ENCODE measurements around the gene LYZL6. TPM values are rescaled to one million over a fixed set of nuclear protein-coding genes. Genes with fewer than 3 reads are reported as not detected.

Gene LYZL6
- total RNA-seq, 3 donors from 2014 or later (not counting 1 experiment from before 2014, with no cell fraction given), result not detected

- Histone ChIP-seq H3K27me3 (ENCODE audit: control insufficient read depth, insufficient read depth, low read length) (no peaks in the 10 kb centered on the region), H3K4me1 (ENCODE audit: control insufficient read depth, insufficient read depth, low read length) (peaks cover 13% of the 10 kb centered on the region), H3K27ac (ENCODE audit: low read length) (no peak overlapping the region), H3K9me3 (ENCODE audit: control insufficient read depth, insufficient read depth, low read length) (no peaks in the 10 kb centered on the region), H3K4me3 (ENCODE audit: low read length) (no peak overlapping the region), H3K36me3 (ENCODE audit: control insufficient read depth, insufficient read depth, low read length) (no peaks in the 10 kb centered on the region)
- H3K9me3 Mint-ChIP-seq, result no peaks in the 10 kb centered on the region
- H3K36me3 Mint-ChIP-seq, result no peaks in the 10 kb centered on the region
- intact Hi-C loops (cut with micrococcal nuclease), result loop anchor here (2.0 kb wide), 1 partner anchor 93 kb away; no protein-coding TSS in a partner anchor
- H3K4me3 Mint-ChIP-seq, result no peak overlapping the region
- peaks cover 29 to 46% of the 10 kb centered on the region in 2 donors for H3K4me1 Mint-ChIP-seq
- no peaks in the 10 kb centered on the region for H3K27me3 Mint-ChIP-seq (ENCODE audit: low read depth in 2 of 2)
- TF ChIP-seq CTCF (IDR thresholded peaks at IDR 0.05), result no peak
- peak overlapping the region in 1 of 2 donors; percentile 18 for H3K27ac Mint-ChIP-seq
- no peak for ATAC-seq
- DNase-seq, result no peak
- WGBS (ENCODE audit: insufficient coverage), result 81% methylated on average over 10 of the region's 10 CpGs
Measured at GRCh38 chr17:35973333-35974260, 30.1 kb upstream of the LYZL6 start.

DNA sequence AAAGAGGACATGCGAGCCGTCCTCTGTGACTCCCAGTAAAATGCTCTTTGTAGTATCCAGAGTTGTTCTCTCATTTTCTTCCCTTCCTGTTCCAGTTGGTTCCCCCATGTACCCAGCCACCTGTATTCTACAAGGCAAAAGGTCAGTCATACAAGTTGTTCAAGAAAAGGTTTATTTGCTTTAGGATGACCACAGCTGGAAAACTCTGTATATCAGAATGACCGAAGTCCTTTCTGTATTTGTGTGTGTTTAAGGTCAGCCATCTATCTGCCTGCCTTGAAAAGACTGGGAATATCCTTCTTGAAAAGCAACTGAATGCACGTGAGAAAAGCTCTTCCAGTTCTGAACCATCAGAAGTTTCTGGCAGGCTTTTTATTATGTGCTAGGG lies 29.4 kb upstream of the LYZL6 start:
- no peak overlapping the region for H3K4me3 Mint-ChIP-seq
- no peak for TF ChIP-seq CTCF (IDR thresholded peaks at IDR 0.05)
- ATAC-seq, result no peak

GRCh38 chr17:35972535-35972934 lies 29.0 kb upstream of the LYZL6 start:
- H3K4me1 Mint-ChIP-seq, result peaks cover 19 to 36% of the 10 kb centered on the region in 2 donors
- no peak overlapping the region for H3K4me3 Mint-ChIP-seq
- H3K27ac Mint-ChIP-seq, result no peak overlapping the region
- intact Hi-C loops (cut with micrococcal nuclease), result no loop called here
- no peaks in the 10 kb centered on the region for H3K36me3 Mint-ChIP-seq
- no peaks in the 10 kb centered on the region for H3K27me3 Mint-ChIP-seq (ENCODE audit: low read depth in 2 of 2)
- Histone ChIP-seq H3K36me3 (ENCODE audit: control insufficient read depth, insufficient read depth, low read length) (no peaks in the 10 kb centered on the region), H3K27me3 (ENCODE audit: control insufficient read depth, insufficient read depth, low read length) (no peaks in the 10 kb centered on the region), H3K27ac (ENCODE audit: low read length) (no peak overlapping the region), H3K9me3 (ENCODE audit: control insufficient read depth, insufficient read depth, low read length) (no peaks in the 10 kb centered on the region), H3K4me1 (ENCODE audit: control insufficient read depth, insufficient read depth, low read length) (peaks cover 13% of the 10 kb centered on the region), H3K4me3 (ENCODE audit: low read length) (no peak overlapping the region)
- TF ChIP-seq CTCF (IDR thresholded peaks at IDR 0.05), result no peak
- no peaks in the 10 kb centered on the region for H3K9me3 Mint-ChIP-seq
- DNase-seq, result no peak
- 83% methylated on average over 6 of the region's 6 CpGs for WGBS (ENCODE audit: insufficient coverage)
- ATAC-seq, result no peak

More for the DNA sequence above, 29.4 kb upstream of the LYZL6 start:
- H3K4me1 Mint-ChIP-seq, result peaks cover 22 to 40% of the 10 kb centered on the region in 2 donors
- Histone ChIP-seq H3K36me3 (ENCODE audit: control insufficient read depth, insufficient read depth, low read length) (no peaks in the 10 kb centered on the region), H3K4me3 (ENCODE audit: low read length) (no peak overlapping the region), H3K9me3 (ENCODE audit: control insufficient read depth, insufficient read depth, low read length) (no peaks in the 10 kb centered on the region), H3K4me1 (ENCODE audit: control insufficient read depth, insufficient read depth, low read length) (peaks cover 13% of the 10 kb centered on the region), H3K27me3 (ENCODE audit: control insufficient read depth, insufficient read depth, low read length) (no peaks in the 10 kb centered on the region), H3K27ac (ENCODE audit: low read length) (no peak overlapping the region)
- intact Hi-C loops (cut with micrococcal nuclease), result no loop called here
- H3K27me3 Mint-ChIP-seq (ENCODE audit: low read depth in 2 of 2), result no peaks in the 10 kb centered on the region
- H3K27ac Mint-ChIP-seq, result peak overlapping the region in 1 of 2 donors; percentile 18
- H3K9me3 Mint-ChIP-seq, result no peaks in the 10 kb centered on the region
- 89% methylated on average over 4 of the region's 4 CpGs for WGBS (ENCODE audit: insufficient coverage)
- H3K36me3 Mint-ChIP-seq, result no peaks in the 10 kb centered on the region
- no peak for DNase-seq
